Gastrocnemius medialis (tissue), 4 donors: ENCODE results near the gene SNPH.
"Not testable (repeated sequence)": the region's sequence is repeated elsewhere in the genome, so short reads cannot be mapped to it uniquely, and the experiment has no call there.

Source experiments
- CTCF ChIP-seq, 5 experiments: fragments of 450-650 bp in 3 of 5; fragments of 200-600 bp in 2 of 5; sonication (generic) in 2 of 5; IDR thresholded peaks in 4 of 5; conservative IDR thresholded peaks in 1 of 5; 1 replicate in 4 of 5; 2 replicates in 1 of 5; pipeline ENCODE4 v1.5.1; 2016 to 2019; ENCODE audit warnings: antibody characterized with exemption in 5 of 5, mild to moderate bottlenecking in 3 of 5, moderate library complexity in 3 of 5
- POLR2A ChIP-seq, 2 donors: fragments of 450-650 bp; IDR thresholded peaks; one replicate each; pipeline ENCODE4 v1.6.1; 2017; ENCODE audit warnings: antibody characterized with exemption in 2 of 2, mild to moderate bottlenecking in 2 of 2, moderate library complexity in 2 of 2

DNA sequence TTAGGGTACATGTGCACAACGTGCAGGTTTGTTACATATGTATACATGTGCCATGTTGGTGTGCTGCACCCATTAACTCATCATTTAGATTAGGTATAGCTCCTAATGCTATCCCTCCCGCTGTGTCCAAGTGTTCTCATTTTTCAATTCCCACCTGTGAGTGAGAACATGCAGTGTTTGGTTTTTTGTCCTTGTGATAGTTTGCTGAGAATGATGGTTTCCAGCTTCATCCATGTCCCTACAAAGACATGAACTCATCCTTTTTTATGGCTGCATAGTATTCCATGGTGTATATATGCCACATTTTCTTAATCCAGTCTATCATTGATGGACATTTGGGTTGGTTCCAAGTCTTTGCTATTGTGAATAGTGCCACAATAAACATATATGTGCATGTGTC lies 15.8 kb upstream of the SNPH start:
- not testable (repeated sequence) for TF ChIP-seq CTCF (IDR thresholded peaks at IDR 0.05 in 4 of 5, conservative IDR thresholded peaks at IDR 0.05 in 1 of 5); POLR2A (IDR thresholded peaks at IDR 0.05)
